Breast epithelium (tissue), 4 donors: ENCODE data around the gene KCNQ1OT1. TPM values are rescaled to one million over a fixed set of nuclear protein-coding genes. Genes with fewer than 3 reads are reported as not detected.

Experiments
- DNase-seq, 2 donors: peaks; one replicate each; pipeline ENCODE4 v3.0.0-alpha.2; 2019; ENCODE audit warnings: low spot score in 2 of 2
- H3K27ac ChIP-seq, 2 donors: fragments of 200-600 bp; sonication (generic) in 1 of 2; one replicate each; pipeline ENCODE4 v1.5.1; 2016 to 2019; ENCODE audit warnings: mild to moderate bottlenecking in 1 of 2
- H3K27me3 ChIP-seq, 2 donors: fragments of 200-600 bp; sonication (generic) in 1 of 2; one replicate each; pipeline versions ENCODE4 v1.5.1 to v1.6.0; 2017 to 2019; ENCODE audit warnings: control low read depth in 1 of 2, mild to moderate bottlenecking in 1 of 2
- H3K36me3 ChIP-seq: fragments of 200-600 bp; one replicate; pipeline ENCODE4 v1.5.1; 2019
- H3K4me1 ChIP-seq, 2 donors: fragments of 200-600 bp; sonication (generic); one replicate each; pipeline ENCODE4 v1.5.1; 2016 to 2019; ENCODE audit warnings: control low read depth in 1 of 2
- H3K4me3 ChIP-seq, 3 donors: fragments of 200-600 bp; sonication (generic); 1 replicate in 2 of 3; 2 replicates in 1 of 3; pipeline ENCODE4 v1.5.1; 2016 to 2019; ENCODE audit warnings: mild to moderate bottlenecking in 3 of 3, moderate library complexity in 2 of 3
- H3K9me3 ChIP-seq, 2 donors: fragments of 200-600 bp; sonication (generic) in 1 of 2; one replicate each; pipeline ENCODE4 v1.5.1; 2016 to 2019; ENCODE audit warnings: control low read depth in 1 of 2
- POLR2A ChIP-seq: fragments of 450-650 bp; IDR thresholded peaks from one replicate; pipeline ENCODE4 v1.6.1; 2016; ENCODE audit warnings: antibody characterized with exemption, mild to moderate bottlenecking, moderate library complexity
- POLR2AphosphoS5 ChIP-seq, 3 donors: sonication (generic); formaldehyde crosslinking; IDR thresholded peaks; one replicate each; pipeline ENCODE4 v1.6.1; 2017; ENCODE audit warnings: antibody characterized with exemption in 3 of 3
- intact Hi-C: fragments of 100-400 bp; cut with DNase I; formaldehyde crosslinking; loops from one replicate; pipeline ENCODE4 v1.15.1; 2023; ENCODE audit warnings: low total_unique reads
- total RNA-seq, 3 donors: library from RNA; depleted of rRNA; stranded (reverse); fragments of >200 nt; gene quantifications; one replicate each; pipeline ENCODE4 v1.1.0, GENCODE V29; 2016
- TF ChIP-seq, protein P1 (sequence below), 3 donors: fragments of 450-650 bp; IDR thresholded peaks; one replicate each; pipeline ENCODE4 v1.5.1; 2016 to 2017; ENCODE audit warnings: antibody characterized with exemption in 3 of 3, mild to moderate bottlenecking in 3 of 3, moderate library complexity in 3 of 3

KCNQ1OT1 gene
- total RNA-seq, 3 donors from 2014 or later = 2.1 to 5.3 (median 3.6) TPM

DNA sequence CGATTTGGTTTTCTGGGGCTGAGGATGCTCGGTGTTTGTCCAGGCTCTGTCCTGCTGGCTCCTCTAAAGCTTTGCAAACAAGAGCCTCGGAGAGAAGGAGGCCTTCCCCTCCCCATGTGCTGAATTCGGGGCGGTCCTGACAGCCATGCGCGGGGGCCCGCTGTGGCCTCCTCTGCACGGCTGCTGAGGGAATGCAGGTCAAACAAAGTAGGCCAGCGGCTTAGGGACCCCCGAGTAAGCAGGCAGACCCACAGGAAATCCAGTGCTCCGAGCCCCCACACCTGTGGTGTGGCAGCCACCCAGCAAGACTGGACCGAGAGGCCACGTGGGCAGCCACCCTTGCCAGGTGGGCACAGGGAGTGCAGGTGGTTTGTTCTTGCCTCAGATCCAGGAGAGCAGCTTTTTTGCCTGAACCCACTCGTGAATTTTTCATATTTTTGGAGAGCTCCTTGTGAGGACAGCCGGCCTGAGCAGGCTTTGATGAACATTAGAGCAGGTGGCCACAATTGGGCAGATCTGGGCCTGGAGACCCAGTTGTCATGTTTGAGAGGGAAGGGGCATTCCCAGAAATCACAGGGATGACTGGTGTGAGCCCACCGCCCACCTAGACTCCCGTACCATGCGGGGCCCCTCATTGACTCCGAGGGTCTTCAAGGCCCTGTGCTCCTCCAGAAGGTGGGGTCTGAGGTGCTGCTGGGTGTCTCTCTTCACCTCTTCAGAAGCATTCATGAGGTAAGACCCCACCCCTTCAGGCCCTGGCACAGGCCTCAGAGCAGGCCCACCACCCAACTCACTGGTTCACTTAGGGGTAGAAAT, 43.0 kb upstream of the KCNQ1OT1 start:
- DNase-seq = no peak
- intact Hi-C loops = no loop called here
- H3K27ac ChIP-seq = peak overlapping the region; percentile 40 to 80

DNA sequence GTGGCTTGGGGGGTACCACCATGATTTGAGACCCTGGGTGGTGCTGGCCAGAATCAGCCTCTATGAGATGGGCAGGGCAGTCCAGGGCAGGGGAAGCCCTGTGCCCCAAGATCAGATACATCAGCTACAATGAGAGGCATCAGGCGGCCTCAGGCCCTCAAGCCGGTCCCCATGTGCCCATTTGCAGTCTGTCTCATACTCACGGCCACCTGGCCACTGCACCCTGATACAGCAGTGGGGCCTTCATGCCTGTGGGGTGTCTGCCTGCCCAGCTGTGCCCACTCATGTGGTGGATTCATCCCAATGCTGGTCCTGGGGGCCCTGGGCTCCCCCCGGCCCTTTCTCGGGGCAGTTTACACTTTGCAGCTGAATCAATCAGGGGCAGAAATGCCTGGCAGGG, 42.4 kb upstream of the KCNQ1OT1 start:
- peak overlapping the region; percentile 40 to 80 for H3K27ac ChIP-seq
- TF ChIP-seq POLR2A = no peak
- TF ChIP-seq POLR2AphosphoS5 (IDR thresholded peaks at IDR 0.05) = no peak
- TF ChIP-seq, protein P1, sequence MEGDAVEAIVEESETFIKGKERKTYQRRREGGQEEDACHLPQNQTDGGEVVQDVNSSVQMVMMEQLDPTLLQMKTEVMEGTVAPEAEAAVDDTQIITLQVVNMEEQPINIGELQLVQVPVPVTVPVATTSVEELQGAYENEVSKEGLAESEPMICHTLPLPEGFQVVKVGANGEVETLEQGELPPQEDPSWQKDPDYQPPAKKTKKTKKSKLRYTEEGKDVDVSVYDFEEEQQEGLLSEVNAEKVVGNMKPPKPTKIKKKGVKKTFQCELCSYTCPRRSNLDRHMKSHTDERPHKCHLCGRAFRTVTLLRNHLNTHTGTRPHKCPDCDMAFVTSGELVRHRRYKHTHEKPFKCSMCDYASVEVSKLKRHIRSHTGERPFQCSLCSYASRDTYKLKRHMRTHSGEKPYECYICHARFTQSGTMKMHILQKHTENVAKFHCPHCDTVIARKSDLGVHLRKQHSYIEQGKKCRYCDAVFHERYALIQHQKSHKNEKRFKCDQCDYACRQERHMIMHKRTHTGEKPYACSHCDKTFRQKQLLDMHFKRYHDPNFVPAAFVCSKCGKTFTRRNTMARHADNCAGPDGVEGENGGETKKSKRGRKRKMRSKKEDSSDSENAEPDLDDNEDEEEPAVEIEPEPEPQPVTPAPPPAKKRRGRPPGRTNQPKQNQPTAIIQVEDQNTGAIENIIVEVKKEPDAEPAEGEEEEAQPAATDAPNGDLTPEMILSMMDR (IDR thresholded peaks at IDR 0.05) = no peak
- no peaks in the 10 kb centered on the region for H3K36me3 ChIP-seq
- no peaks in the 10 kb centered on the region for H3K9me3 ChIP-seq
- no peaks in the 10 kb centered on the region for H3K4me1 ChIP-seq
- intact Hi-C loops = no loop called here
- H3K4me3 ChIP-seq = no peak overlapping the region
- no peaks in the 10 kb centered on the region for H3K27me3 ChIP-seq
- DNase-seq = no peak

More for the DNA sequence above, 43.0 kb upstream of the KCNQ1OT1 start:
- no peak overlapping the region for H3K4me3 ChIP-seq
- H3K4me1 ChIP-seq = no peaks in the 10 kb centered on the region
- no peaks in the 10 kb centered on the region for H3K36me3 ChIP-seq
- no peak for TF ChIP-seq POLR2A
- TF ChIP-seq, protein P1 (IDR thresholded peaks at IDR 0.05) = no peak
- TF ChIP-seq POLR2AphosphoS5 (IDR thresholded peaks at IDR 0.05) = no peak
- no peaks in the 10 kb centered on the region for H3K9me3 ChIP-seq
- no peaks in the 10 kb centered on the region for H3K27me3 ChIP-seq

DNA sequence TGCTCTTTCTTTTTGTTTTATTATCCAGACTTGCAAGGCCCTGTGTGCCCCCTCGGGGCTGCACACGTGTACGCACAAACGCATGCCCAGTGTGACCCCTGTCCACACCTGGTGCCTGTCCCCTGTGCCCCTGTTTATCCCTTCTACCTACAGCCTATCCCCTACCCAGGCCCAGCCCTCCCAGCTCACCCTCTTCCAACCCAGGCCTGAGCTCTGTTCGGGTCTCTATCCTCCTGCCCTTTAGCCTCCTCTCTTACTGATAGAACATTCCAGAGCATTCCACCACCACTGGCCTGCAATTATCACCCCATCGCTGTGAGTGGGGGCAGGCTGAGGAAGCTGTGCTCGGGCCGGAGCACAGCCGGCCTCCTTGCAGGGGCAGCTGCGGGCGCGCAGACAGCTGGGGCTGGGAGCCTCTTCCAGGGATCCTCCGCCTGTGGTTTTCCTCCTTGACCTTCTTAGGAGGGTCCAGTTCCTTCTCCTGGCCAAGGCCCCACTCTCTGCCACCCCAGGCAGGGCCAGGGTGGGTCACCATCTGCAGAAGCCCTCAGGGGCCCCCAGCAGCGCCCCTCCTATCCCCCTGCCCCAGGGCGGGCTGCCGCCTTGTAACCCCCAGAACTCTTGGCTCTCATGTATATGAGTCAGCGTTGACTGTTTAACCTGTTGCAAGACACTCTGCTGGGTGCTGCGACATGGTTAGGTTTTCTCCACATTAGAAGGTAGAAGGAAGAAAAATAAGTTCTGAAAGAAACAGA, 41.8 kb upstream of the KCNQ1OT1 start:
- TF ChIP-seq, protein P1 (IDR thresholded peaks at IDR 0.05) = no peak
- TF ChIP-seq POLR2AphosphoS5 (IDR thresholded peaks at IDR 0.05) (no peak), POLR2A (no peak)

DNA sequence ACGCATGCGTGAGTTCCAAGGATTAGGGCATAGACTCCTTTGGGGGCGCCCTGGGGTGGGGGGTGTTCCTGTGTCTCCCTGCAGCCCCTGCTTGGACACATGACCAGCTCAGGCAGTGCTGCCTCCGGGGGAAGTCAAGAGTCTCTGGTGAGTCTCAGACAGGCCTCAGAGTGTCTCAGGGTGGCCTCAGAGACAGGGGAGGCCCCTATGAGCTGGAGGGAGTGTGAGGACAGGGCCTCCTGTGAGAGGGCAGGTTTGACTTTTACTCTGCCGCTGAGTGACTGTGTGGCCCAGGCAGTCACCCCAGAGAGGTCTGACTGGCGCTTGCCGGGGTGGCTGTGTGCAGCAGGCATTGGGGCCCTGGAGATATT, 41.2 kb upstream of the KCNQ1OT1 start:
- no peaks in the 10 kb centered on the region for H3K27me3 ChIP-seq
- TF ChIP-seq POLR2AphosphoS5 (IDR thresholded peaks at IDR 0.05) (no peak), POLR2A (no peak)
- DNase-seq = no peak
- intact Hi-C loops = no loop called here
- no peak overlapping the region for H3K4me3 ChIP-seq
- peak overlapping the region; percentile 40 to 80 for H3K27ac ChIP-seq
- no peaks in the 10 kb centered on the region for H3K4me1 ChIP-seq
- H3K36me3 ChIP-seq = no peaks in the 10 kb centered on the region
- H3K9me3 ChIP-seq = no peaks in the 10 kb centered on the region

More for the DNA sequence above, 41.8 kb upstream of the KCNQ1OT1 start:
- Histone ChIP-seq H3K36me3 (no peaks in the 10 kb centered on the region), H3K27me3 (no peaks in the 10 kb centered on the region), H3K9me3 (no peaks in the 10 kb centered on the region), H3K4me1 (no peaks in the 10 kb centered on the region), H3K27ac (peak overlapping the region; percentile 40 to 80), H3K4me3 (no peak overlapping the region)
- no peak for DNase-seq
- intact Hi-C loops = no loop called here

DNA sequence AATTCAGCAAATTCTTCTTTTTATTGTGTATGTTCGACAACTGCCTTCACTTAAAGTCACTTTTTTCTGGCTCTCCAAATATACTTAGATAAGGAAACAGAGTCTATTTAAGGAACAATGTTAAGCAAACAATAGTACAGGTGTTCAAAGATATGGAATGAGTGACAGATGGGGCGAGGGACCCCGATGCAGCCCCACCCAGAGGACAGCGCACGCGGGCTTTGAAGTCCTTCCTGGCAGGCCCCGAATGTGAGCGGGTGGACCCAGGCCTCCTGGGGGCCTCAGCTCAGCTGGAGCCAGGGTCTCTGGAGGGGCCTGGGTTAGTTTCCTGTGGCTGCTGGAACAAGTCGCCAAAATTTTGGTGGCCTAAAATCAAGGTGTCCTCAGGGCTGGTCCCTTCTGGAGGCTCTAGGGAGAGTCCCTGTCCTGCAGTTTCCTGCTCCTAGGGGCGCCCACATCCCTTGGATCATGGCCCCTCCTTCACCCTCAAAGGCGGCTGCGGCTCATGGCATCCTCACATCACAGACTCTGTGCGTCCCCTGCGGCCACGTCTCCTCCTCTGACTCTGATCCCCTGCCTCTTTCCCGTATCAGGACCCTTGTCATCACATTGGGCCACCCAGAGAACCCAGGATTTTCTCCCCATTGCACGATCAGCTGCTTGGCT, 40.6 kb upstream of the KCNQ1OT1 start:
- no peak for DNase-seq
- Histone ChIP-seq H3K9me3 (no peaks in the 10 kb centered on the region), H3K4me3 (no peak overlapping the region), H3K36me3 (no peaks in the 10 kb centered on the region), H3K27me3 (no peaks in the 10 kb centered on the region), H3K4me1 (no peaks in the 10 kb centered on the region), H3K27ac (no peak overlapping the region)
- intact Hi-C loops = no loop called here
- no peak for TF ChIP-seq POLR2A
- TF ChIP-seq, protein P1 (IDR thresholded peaks at IDR 0.05) = no peak
- TF ChIP-seq POLR2AphosphoS5 (IDR thresholded peaks at IDR 0.05) = no peak
